GM21825 (cell line): ENCODE data around the gene AFTPH.

ENCODE experiments used
- ATAC-seq: cut with Tn5 transposase; IDR thresholded peaks from one replicate; pipeline ENCODE4 v1.9.1; 2021; ENCODE audit warnings: mild to moderate bottlenecking, moderate library complexity; ENCODE audit not compliant: unreplicated experiment

Gene AFTPH

GRCh38 chr2:64629875-64630274 lies 105.7 kb downstream of the AFTPH start:
- no peak for ATAC-seq

- ATAC-seq: no peak
Measured at GRCh38 chr2:64630752-64631151, 106.6 kb downstream of the AFTPH start.

GRCh38 chr2:64631771-64632170 lies 107.6 kb downstream of the AFTPH start:
- no peak for ATAC-seq

GRCh38 chr2:64632835-64633819 lies 109.0 kb downstream of the AFTPH start:
- no peak for ATAC-seq

- no peak for ATAC-seq
Measured at GRCh38 chr2:64634345-64635267, 110.5 kb downstream of the AFTPH start.

GRCh38 chr2:64635976-64636911 lies 112.1 kb downstream of the AFTPH start:
- ATAC-seq: peak; percentile 62

GRCh38 chr2:64637000-64637635 lies 113.0 kb downstream of the AFTPH start:
- ATAC-seq: peak; percentile 37

- no peak for ATAC-seq
Measured at GRCh38 chr2:64637931-64638330, 113.8 kb downstream of the AFTPH start.

- no peak for ATAC-seq
Measured at GRCh38 chr2:64638502-64639120, 114.5 kb downstream of the AFTPH start.

GRCh38 chr2:64639691-64640090 lies 115.6 kb downstream of the AFTPH start:
- no peak for ATAC-seq

- no peak for ATAC-seq
Measured at GRCh38 chr2:64640153-64641044, 116.3 kb downstream of the AFTPH start.

GRCh38 chr2:64641599-64641998 lies 117.5 kb downstream of the AFTPH start:
- ATAC-seq: no peak
